AML-193 (cell line): ENCODE measurements around the gene ING4.
A peak's percentile ranks its signal among the peaks of the same experiment; 100 is the strongest.

Experiments
- DNase-seq, 2 experiments: peaks; one replicate each; lab custom pipeline; 2025; lab: John Stamatoyannopoulos, UW

ING4 gene

GRCh38 chr12:6688543-6688998 lies 25.7 kb upstream of the ING4 start:
- DNase-seq, result peak in 1 of 2 experiments; percentile 37

GRCh38 chr12:6685814-6686213 lies 22.9 kb upstream of the ING4 start:
- DNase-seq, result no peak

GRCh38 chr12:6684609-6685008 lies 21.7 kb upstream of the ING4 start:
- DNase-seq, result peak; percentile 49 to 51

- no peak for DNase-seq
Observed at GRCh38 chr12:6676962-6677361, 14.0 kb upstream of the ING4 start.

- no peak for DNase-seq
Observed at GRCh38 chr12:6672143-6672542, 9.2 kb upstream of the ING4 start.

- DNase-seq, result no peak
Observed at GRCh38 chr12:6667559-6668210, 4.8 kb upstream of the ING4 start.

- no peak for DNase-seq
Observed at GRCh38 chr12:6666211-6666610, 3.3 kb upstream of the ING4 start.

GRCh38 chr12:6664902-6665301 lies 2.0 kb upstream of the ING4 start:
- peak; percentile 3 to 9 for DNase-seq

GRCh38 chr12:6662602-6662905 lies 365 bp downstream of the ING4 start:
- DNase-seq, result no peak

- DNase-seq, result no peak
Observed at GRCh38 chr12:6653987-6654386, 8.9 kb downstream of the ING4 start.

GRCh38 chr12:6653342-6653741 lies 9.6 kb downstream of the ING4 start:
- DNase-seq, result no peak

- no peak for DNase-seq
Observed at GRCh38 chr12:6652391-6652790, 10.5 kb downstream of the ING4 start.

- no peak for DNase-seq
Observed at GRCh38 chr12:6650832-6651231, 12.1 kb downstream of the ING4 start.

GRCh38 chr12:6647083-6647604 lies 15.8 kb downstream of the ING4 start, which contains the start of gene ACRBP:
Gene ACRBP (minus strand): TSS chr12:6647432. CDS start chr12:6647366, 66 bp downstream.
- DNase-seq, result no peak

GRCh38 chr12:6646276-6647082 lies 16.4 kb downstream of the ING4 start:
- no peak for DNase-seq

GRCh38 chr12:6644903-6645302 lies 18.0 kb downstream of the ING4 start:
- DNase-seq, result no peak

- DNase-seq, result peak; percentile 61 to 65
Observed at GRCh38 chr12:6644257-6644596, 18.7 kb downstream of the ING4 start.

- peak; percentile 18 to 53 for DNase-seq
Observed at GRCh38 chr12:6643569-6644256, 19.2 kb downstream of the ING4 start.

GRCh38 chr12:6641131-6641530 lies 21.8 kb downstream of the ING4 start:
- DNase-seq, result no peak

GRCh38 chr12:6640497-6640896 lies 22.4 kb downstream of the ING4 start:
- no peak for DNase-seq

GRCh38 chr12:6639151-6639801 lies 23.6 kb downstream of the ING4 start:
- DNase-seq, result no peak

- no peak for DNase-seq
Observed at GRCh38 chr12:6638305-6638704, 24.6 kb downstream of the ING4 start.
